ENCODE data around the gene SSBP4.

The SSBP4 gene

GRCh38 chr19:18422530-18423191 is 3.5 kb downstream of the SSBP4 start:
- DNase-seq: peak; percentile 48

- DNase-seq: no peak
These were observed 4.2 kb downstream of the SSBP4 start for GRCh38 chr19:18423258-18424020.

- no peak for DNase-seq
These were observed 5.1 kb downstream of the SSBP4 start for GRCh38 chr19:18424122-18424889.

- DNase-seq: no peak
These were observed 5.8 kb downstream of the SSBP4 start for GRCh38 chr19:18424890-18425514.

GRCh38 chr19:18425515-18426415 is 6.6 kb downstream of the SSBP4 start:
- DNase-seq: no peak

- DNase-seq: no peak
These were observed 7.2 kb downstream of the SSBP4 start for GRCh38 chr19:18426416-18426767.

GRCh38 chr19:18427080-18427742 is 8.0 kb downstream of the SSBP4 start:
- DNase-seq: no peak

GRCh38 chr19:18427743-18428113 is 8.5 kb downstream of the SSBP4 start:
- DNase-seq: no peak

GRCh38 chr19:18428173-18428786 is 9.1 kb downstream of the SSBP4 start:
- no peak for DNase-seq

- DNase-seq: peak; percentile 91
These were observed 9.8 kb downstream of the SSBP4 start for GRCh38 chr19:18428787-18429674.

GRCh38 chr19:18429717-18430416 is 10.7 kb downstream of the SSBP4 start:
- DNase-seq: no peak

GRCh38 chr19:18430417-18431144 is 11.4 kb downstream of the SSBP4 start:
- no peak for DNase-seq

GRCh38 chr19:18431351-18432197 is 12.4 kb downstream of the SSBP4 start:
- no peak for DNase-seq

- DNase-seq: no peak
These were observed 13.2 kb downstream of the SSBP4 start for GRCh38 chr19:18432275-18433014.

- no peak for DNase-seq
These were observed 14.0 kb downstream of the SSBP4 start for GRCh38 chr19:18433015-18433691.

GRCh38 chr19:18433735-18434398 is 14.7 kb downstream of the SSBP4 start:
- no peak for DNase-seq
